Chondrocyte (in vitro differentiated cells): Measurements from ENCODE around the gene VRK2. TPM values are rescaled to one million over a fixed set of nuclear protein-coding genes. Genes with fewer than 3 reads are reported as not detected.

Source experiments
- DNase-seq: peaks from one replicate; pipeline ENCODE4 v3.0.0; 2021; ENCODE audit warnings: mixed read lengths, low spot score
- H3K27ac Mint-ChIP-seq: one replicate; pipeline ENCODE4 v1.8.0; 2021; ENCODE audit warnings: mild to moderate bottlenecking, moderate library complexity, mixed read lengths; ENCODE audit not compliant: unreplicated experiment
- H3K27me3 Mint-ChIP-seq: 2 replicates; pipeline ENCODE4 v1.8.0; 2021; ENCODE audit warnings: low read depth, mixed read lengths
- H3K36me3 Mint-ChIP-seq: 2 replicates; pipeline ENCODE4 v1.8.0; 2021; ENCODE audit warnings: low read depth, mixed read lengths
- H3K4me1 Mint-ChIP-seq: 2 replicates; pipeline ENCODE4 v1.8.0; 2021; ENCODE audit warnings: low read depth, mild to moderate bottlenecking, mixed read lengths
- H3K4me3 Mint-ChIP-seq: one replicate; pipeline ENCODE4 v1.8.0; 2021; ENCODE audit warnings: mild to moderate bottlenecking, moderate library complexity, mixed read lengths; ENCODE audit not compliant: unreplicated experiment
- H3K9me3 Mint-ChIP-seq: 2 replicates; pipeline ENCODE4 v1.8.0; 2021; ENCODE audit warnings: low read depth, mixed read lengths
- CTCF ChIP-seq: fragments of 200-600 bp; sonication (generic); IDR thresholded peaks from 2 replicates; pipeline ENCODE4 v1.5.0; 2021; ENCODE audit warnings: antibody characterized with exemption, mild to moderate bottlenecking, moderate library complexity
- total RNA-seq: library from RNA; stranded (reverse); gene quantifications from 3 replicates; pipeline ENCODE4 v1.2.1, GENCODE V29; 2021

The VRK2 gene
- total RNA-seq, 1 donor from 2014 or later: 19.3 TPM

- Mint-ChIP-seq H3K27me3 (no peaks in the 10 kb centered on the region), H3K9me3 (peaks cover 13% of the 10 kb centered on the region), H3K27ac (no peak overlapping the region), H3K36me3 (no peaks in the 10 kb centered on the region), H3K4me3 (no peak overlapping the region), H3K4me1 (peaks cover 10% of the 10 kb centered on the region)
- no peak for DNase-seq
- TF ChIP-seq CTCF: no peak
Measured at GRCh38 chr2:58033530-58033929, 13.1 kb upstream of the VRK2 start.

- Mint-ChIP-seq H3K4me3 (no peak overlapping the region), H3K4me1 (peaks cover 16% of the 10 kb centered on the region), H3K9me3 (peaks cover 14% of the 10 kb centered on the region), H3K27ac (no peak overlapping the region), H3K36me3 (no peaks in the 10 kb centered on the region), H3K27me3 (no peaks in the 10 kb centered on the region)
- no peak for DNase-seq
- no peak for TF ChIP-seq CTCF
Measured at GRCh38 chr2:58035352-58035751, 11.3 kb upstream of the VRK2 start.

- no peak for DNase-seq
- TF ChIP-seq CTCF: no peak
- H3K4me1 Mint-ChIP-seq: peaks cover 14% of the 10 kb centered on the region
- peak overlapping the region; percentile 38 for H3K27ac Mint-ChIP-seq
- H3K27me3 Mint-ChIP-seq: no peaks in the 10 kb centered on the region
- no peak overlapping the region for H3K4me3 Mint-ChIP-seq
- H3K9me3 Mint-ChIP-seq: peaks cover 7% of the 10 kb centered on the region
- no peaks in the 10 kb centered on the region for H3K36me3 Mint-ChIP-seq
Measured at GRCh38 chr2:58039170-58039611, 7.4 kb upstream of the VRK2 start.

- no peak for TF ChIP-seq CTCF
- Mint-ChIP-seq H3K27ac (peak overlapping the region; percentile 33), H3K27me3 (no peaks in the 10 kb centered on the region), H3K4me3 (no peak overlapping the region), H3K36me3 (peaks cover 2% of the 10 kb centered on the region), H3K9me3 (peaks cover 5% of the 10 kb centered on the region), H3K4me1 (peaks cover 26% of the 10 kb centered on the region)
- DNase-seq: no peak
Measured at GRCh38 chr2:58042486-58042970, 4.1 kb upstream of the VRK2 start.

DNA sequence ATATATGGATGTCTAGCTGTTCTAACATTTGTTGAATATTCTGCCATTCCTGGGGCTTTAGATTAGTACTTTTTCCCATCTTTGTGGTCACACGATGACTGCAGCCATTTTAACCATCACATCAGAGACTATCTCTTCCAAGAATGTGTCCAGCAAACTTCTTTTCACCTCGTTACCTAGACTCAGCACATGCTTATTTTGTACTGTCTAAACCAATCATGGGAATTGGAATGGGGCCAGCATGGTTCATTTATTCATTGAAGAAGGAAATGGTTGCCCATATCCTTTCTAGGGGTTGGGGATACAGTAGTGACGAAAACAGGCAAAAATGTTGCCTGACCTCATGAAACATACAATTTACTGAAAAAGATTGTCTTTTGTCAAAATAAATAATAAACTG, 2.5 kb upstream of the VRK2 start:
- H3K27ac Mint-ChIP-seq: no peak overlapping the region
- H3K36me3 Mint-ChIP-seq: peaks cover 2% of the 10 kb centered on the region
- no peak for DNase-seq
- no peaks in the 10 kb centered on the region for H3K27me3 Mint-ChIP-seq
- no peak for TF ChIP-seq CTCF
- H3K4me1 Mint-ChIP-seq: peaks cover 35% of the 10 kb centered on the region
- no peaks in the 10 kb centered on the region for H3K9me3 Mint-ChIP-seq
- no peak overlapping the region for H3K4me3 Mint-ChIP-seq
